H1 (cell line): ENCODE measurements around the gene MAJIN. TPM values are rescaled to one million over a fixed set of nuclear protein-coding genes. Genes with fewer than 3 reads are reported as not detected.

ENCODE experiments used
- CBX8 ChIP-seq: fragments of 300-800, 300-1000 bp; sonication (generic); IDR thresholded peaks from 2 replicates; pipeline ENCODE4 v1.7.1; 2016; ENCODE audit warnings: low read depth, low read length, borderline replicate concordance
- polyA plus RNA-seq, 7 experiments: library from polyadenylated mRNA; depleted of rRNA in 3 of 7; stranded (reverse) in 5 of 7; unstranded in 2 of 7; fragments of >200 nt in 5 of 7; fragments of 200-250 nt in 2 of 7; gene quantifications; 1 replicate in 5 of 7; 2 replicates in 1 of 7; 4 replicates in 1 of 7; pipeline versions ENCODE4 v1.2.1 to v1.2.3, GENCODE V29; 2011 to 2013; ENCODE audit warnings: missing spikeins in 2 of 7, mixed read lengths in 2 of 7
- total RNA-seq: library from RNA; stranded (reverse); fragmentation: NEBNext Ultra II Directional; extraction: Animal tissue kit (Norgen Biotek cat#: 25700); gene quantifications from 2 replicates; pipeline ENCODE4 v1.2.1, GENCODE V29; 2021

The MAJIN gene
- total and polyA plus RNA-seq, 2 of the 8 experiments (the other 6 are each of a cell fraction or from before 2014, with no cell fraction given), result not detected

- no peak for TF ChIP-seq CBX8
- TF ChIP-seq, all 59 proteins: peak for 0
Observed at GRCh38 chr11:64999478-64999877, 27.6 kb upstream of the MAJIN start (continued).
